H1 (cell line): ENCODE data around the gene CROCC2. TPM values are rescaled to one million over a fixed set of nuclear protein-coding genes. Genes with fewer than 3 reads are reported as not detected.

Experiments used
- CTCF ChIA-PET: fragments of 300-600 bp; sonication (Branson Sonifier 250); formaldehyde crosslinking; loops from one replicate; lab custom pipeline; 2021; ENCODE audit not compliant: partially characterized antibody; lab: Charles Lee
- POLR2A ChIA-PET: fragments of 300-600 bp; sonication (Branson Sonifier 250); formaldehyde crosslinking; loops from one replicate; lab custom pipeline; 2021; ENCODE audit warnings: inconsistent platforms; ENCODE audit not compliant: partially characterized antibody; lab: Charles Lee
- DNase-seq, 2 experiments: peaks; one replicate each; pipeline versions ENCODE4 v3.0.0 to v3.0.0-alpha.2; 2010 to 2022; ENCODE audit warnings: low spot score in 2 of 2, low read depth in 1 of 2, mixed read lengths in 1 of 2
- FAIRE-seq: peaks from 2 replicates; lab custom pipeline; 2011; peaks lifted over from hg19 to GRCh38; lab: Jason Lieb, UNC
- H2AFZ ChIP-seq: 2 replicates; pipeline ENCODE4 v1.8.1; 2012; ENCODE audit warnings: low read length, inconsistent platforms
- H2AK5ac ChIP-seq: 2 replicates; pipeline ENCODE4 v1.6.1; 2013; ENCODE audit warnings: low read depth, low read length
- H2BK120ac ChIP-seq: replicated peaks from 2 replicates; pipeline ENCODE3; 2013; ENCODE audit warnings: low read depth, low read length, inconsistent platforms
- H2BK12ac ChIP-seq: 2 replicates; pipeline ENCODE4 v1.6.1; 2013; ENCODE audit warnings: low read depth, low read length
- H2BK15ac ChIP-seq: 2 replicates; pipeline ENCODE4 v1.6.1; 2013; ENCODE audit warnings: low read length
- H2BK20ac ChIP-seq: 2 replicates; pipeline ENCODE4 v1.6.1; 2013; ENCODE audit warnings: low read length
- H2BK5ac ChIP-seq: 2 replicates; pipeline ENCODE4 v1.6.1; 2013; ENCODE audit warnings: low read depth, low read length
- H3K14ac ChIP-seq: 2 replicates; pipeline ENCODE4 v1.6.1; 2013; ENCODE audit warnings: inconsistent platforms; ENCODE audit not compliant: insufficient read length
- H3K18ac ChIP-seq: 2 replicates; pipeline ENCODE4 v1.6.1; 2013; ENCODE audit warnings: low read length; ENCODE audit errors: extremely low read depth
- H3K23ac ChIP-seq: 2 replicates; pipeline ENCODE4 v1.6.1; 2013; ENCODE audit warnings: inconsistent platforms; ENCODE audit not compliant: insufficient read length
- H3K23me2 ChIP-seq: 2 replicates; pipeline ENCODE4 v1.6.1; 2013; ENCODE audit warnings: low read depth, low read length
- H3K27ac ChIP-seq: 2 replicates; pipeline ENCODE4 v1.6.1; 2011; ENCODE audit warnings: low read depth, low read length, inconsistent platforms
- H3K27me3 ChIP-seq, 4 experiments: replicated peaks in 1 of 4; 1 replicate in 1 of 4; 2 replicates in 3 of 4; pipeline versions ENCODE4 v1.6.1 to v1.8.1; 2011 to 2013; ENCODE audit warnings: low read length in 3 of 4, mild to moderate bottlenecking in 3 of 4, inconsistent platforms in 2 of 4, mixed read lengths in 2 of 4, moderate library complexity in 1 of 4; ENCODE audit not compliant: control insufficient read depth in 3 of 4, insufficient read depth in 3 of 4; ENCODE audit errors: extremely low read depth in 1 of 4
- H3K36me3 ChIP-seq, 4 experiments: 2 replicates each; pipeline versions ENCODE4 v1.6.1 to v1.8.1; 2011 to 2013; ENCODE audit warnings: mild to moderate bottlenecking in 4 of 4, low read length in 3 of 4, moderate library complexity in 2 of 4, control low read depth in 1 of 4, inconsistent platforms in 1 of 4; ENCODE audit not compliant: insufficient read depth in 4 of 4, control insufficient read depth in 2 of 4
- H3K4ac ChIP-seq: replicated peaks from 2 replicates; pipeline ENCODE3; 2013; ENCODE audit warnings: low read length, low read depth, mixed read lengths, inconsistent platforms; ENCODE audit not compliant: insufficient read length
- H3K4me1 ChIP-seq, 4 experiments: replicated peaks in 1 of 4; 1 replicate in 1 of 4; 2 replicates in 3 of 4; pipeline versions ENCODE4 v1.6.1 to v1.8.1; 2011 to 2013; ENCODE audit warnings: low read length in 3 of 4, inconsistent platforms in 2 of 4, mixed read lengths in 1 of 4; ENCODE audit not compliant: insufficient read depth in 4 of 4, control insufficient read depth in 3 of 4
- H3K4me2 ChIP-seq, 2 experiments: 2 replicates each; pipeline versions ENCODE4 v1.6.1 to v1.8.1; 2011 to 2013; ENCODE audit warnings: low read depth in 2 of 2, low read length in 2 of 2, control low read depth in 1 of 2, inconsistent platforms in 1 of 2, mild to moderate bottlenecking in 1 of 2; ENCODE audit not compliant: insufficient read depth in 1 of 2
- H3K4me3 ChIP-seq, 4 experiments: fragments of 200-600, 300-600 bp in 1 of 4; sonication (generic), shearing (Covaris generic), sonication (Bioruptor Twin) in 1 of 4; 2 replicates each; pipeline versions ENCODE4 v1.5.1 to v1.8.1; 2011 to 2016; ENCODE audit warnings: low read length in 4 of 4, low read depth in 3 of 4, control low read depth in 2 of 4, inconsistent platforms in 2 of 4, mild to moderate bottlenecking in 2 of 4, mixed read lengths in 1 of 4, moderate library complexity in 1 of 4; ENCODE audit not compliant: insufficient read depth in 2 of 4; ENCODE audit errors: extremely low read depth in 1 of 4
- H3K56ac ChIP-seq: replicated peaks from 2 replicates; pipeline ENCODE3; 2013; ENCODE audit warnings: low read depth, mild to moderate bottlenecking, mixed read lengths, low read length, inconsistent platforms; ENCODE audit not compliant: insufficient read length
- H3K79me1 ChIP-seq: 2 replicates; pipeline ENCODE4 v1.6.1; 2013; ENCODE audit warnings: low read depth, low read length, control low read depth
- H3K79me2 ChIP-seq, 2 experiments: 2 replicates each; pipeline versions ENCODE4 v1.6.1 to v1.8.1; 2012 to 2013; ENCODE audit warnings: low read length in 2 of 2, mild to moderate bottlenecking in 2 of 2, inconsistent platforms in 1 of 2; ENCODE audit not compliant: insufficient read depth in 2 of 2, control insufficient read depth in 1 of 2
- H3K9ac ChIP-seq, 4 experiments: replicated peaks in 1 of 4; 1 replicate in 1 of 4; 2 replicates in 3 of 4; pipeline versions ENCODE4 v1.6.1 to v1.8.1; 2011 to 2013; ENCODE audit warnings: low read depth in 3 of 4, low read length in 3 of 4, control low read depth in 2 of 4, mild to moderate bottlenecking in 2 of 4, moderate library complexity in 2 of 4, inconsistent platforms in 1 of 4; ENCODE audit errors: extremely low read depth in 1 of 4
- H3K9me3 ChIP-seq, 2 experiments: 2 replicates each; pipeline versions ENCODE4 v1.6.1 to v1.8.1; 2012 to 2013; ENCODE audit warnings: mild to moderate bottlenecking in 2 of 2, moderate library complexity in 2 of 2, control low read depth in 1 of 2, inconsistent platforms in 1 of 2, low read depth in 1 of 2, low read length in 1 of 2, mixed read lengths in 1 of 2; ENCODE audit not compliant: insufficient read depth in 2 of 2
- H4K20me1 ChIP-seq, 2 experiments: replicated peaks in 1 of 2; 2 replicates each; pipeline versions ENCODE3 to v1.8.1; 2011 to 2013; ENCODE audit warnings: inconsistent platforms in 2 of 2, low read length in 2 of 2, mild to moderate bottlenecking in 1 of 2; ENCODE audit not compliant: insufficient read depth in 2 of 2, control insufficient read depth in 1 of 2
- H4K5ac ChIP-seq: 2 replicates; pipeline ENCODE4 v1.6.1; 2013; ENCODE audit warnings: low read length, low read depth, mixed read lengths, inconsistent platforms; ENCODE audit not compliant: insufficient read length
- H4K8ac ChIP-seq: 2 replicates; pipeline ENCODE4 v1.8.0; 2013; ENCODE audit warnings: mild to moderate bottlenecking, moderate library complexity, low read length, inconsistent platforms; ENCODE audit not compliant: insufficient read depth; ENCODE audit errors: extremely low read depth
- H4K91ac ChIP-seq: replicated peaks from 2 replicates; pipeline ENCODE3; 2013; ENCODE audit warnings: low read length, mixed read lengths, inconsistent platforms; ENCODE audit not compliant: insufficient read length
- PHF8 ChIP-seq: fragments of 200-600 bp; sonication (generic); conservative IDR thresholded peaks from 2 replicates; pipeline ENCODE4 v1.7.1; 2012; ENCODE audit warnings: low read depth, mild to moderate bottlenecking, inconsistent platforms, low read length, moderate library complexity
- WGBS, 2 experiments: shearing (Covaris generic) in 1 of 2; methylation state at CpG; one replicate each; pipeline versions ENCODE4 v1.1.6 to v1.1.7; 2013 to 2015; ENCODE audit warnings: low lambda C conversion rate in 2 of 2, mixed read lengths in 2 of 2, inconsistent platforms in 1 of 2, low coverage in 1 of 2, missing lambda C conversion rate in 1 of 2; ENCODE audit not compliant: insufficient replicate concordance in 2 of 2, insufficient coverage in 1 of 2, insufficient read length in 1 of 2; ENCODE audit errors: extremely low coverage in 1 of 2, missing lambda C conversion rate in 1 of 2; 5-methylcytosine and 5-hydroxymethylcytosine counted together
- polyA plus RNA-seq, 7 experiments: library from polyadenylated mRNA; depleted of rRNA in 3 of 7; stranded (reverse) in 5 of 7; unstranded in 2 of 7; fragments of >200 nt in 5 of 7; fragments of 200-250 nt in 2 of 7; gene quantifications; 1 replicate in 5 of 7; 2 replicates in 1 of 7; 4 replicates in 1 of 7; pipeline versions ENCODE4 v1.2.1 to v1.2.3, GENCODE V29; 2011 to 2013; ENCODE audit warnings: missing spikeins in 2 of 7, mixed read lengths in 2 of 7
- total RNA-seq: library from RNA; stranded (reverse); fragmentation: NEBNext Ultra II Directional; extraction: Animal tissue kit (Norgen Biotek cat#: 25700); gene quantifications from 2 replicates; pipeline ENCODE4 v1.2.1, GENCODE V29; 2021

The CROCC2 gene
- total and polyA plus RNA-seq, 2 of the 8 experiments (the other 6 are each of a cell fraction or from before 2014, with no cell fraction given): not detected

DNA sequence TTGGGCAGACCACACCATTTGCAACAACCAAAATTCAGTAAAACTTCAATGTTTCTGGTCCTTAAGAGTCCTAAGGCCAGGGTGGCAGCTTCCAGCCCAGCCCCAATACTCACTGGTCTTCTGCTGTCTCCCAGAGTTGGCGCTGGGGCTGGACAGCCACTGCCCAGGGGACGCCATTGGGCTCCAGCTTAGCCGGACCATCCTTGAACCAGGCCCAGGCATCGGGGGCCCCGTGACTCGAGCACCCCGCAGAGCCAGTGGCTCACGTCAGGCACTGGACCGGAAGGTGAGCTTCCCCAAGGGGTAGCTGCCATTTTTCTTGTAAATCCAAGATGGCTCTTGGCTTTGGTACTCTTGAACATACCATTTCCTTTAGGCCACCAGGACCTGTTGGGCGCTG lies 114.1 kb downstream of the CROCC2 start:
- no peak for TF ChIP-seq PHF8
- TF ChIP-seq, all 59 proteins: peak for 0
- Histone ChIP-seq H3K23ac (no peak overlapping the region), H3K4ac (no peak overlapping the region), H2BK12ac (no peak overlapping the region), H4K91ac (no peak overlapping the region), H3K9me3 (peaks cover 7 to 10% of the 10 kb centered on the region in 2 experiments; a peak in 2 of 4 replicates), H3K4me2 (no peak overlapping the region), H2BK5ac (no peak overlapping the region), H3K79me1 (no peaks in the 10 kb centered on the region), H3K4me1 (no peaks in the 10 kb centered on the region; a peak in 1 of 7 replicates), H2BK120ac (no peak overlapping the region), H3K79me2 (no peaks in the 10 kb centered on the region), H4K5ac (no peak overlapping the region), H4K20me1 (no peaks in the 10 kb centered on the region), H3K18ac (no peak overlapping the region), H3K23me2 (no peaks in the 10 kb centered on the region), H3K27me3 (no peaks in the 10 kb centered on the region), H2BK20ac (no peak overlapping the region), H3K14ac (no peak overlapping the region), H2BK15ac (no peak overlapping the region), H3K56ac (no peak overlapping the region), H2AK5ac (no peak overlapping the region), H3K27ac (no peak overlapping the region), H3K36me3 (no peaks in the 10 kb centered on the region), H3K4me3 (no peak overlapping the region), H3K9ac (no peak overlapping the region), H4K8ac (no peak overlapping the region), H2AFZ (no peak overlapping the region)
- CTCF ChIA-PET: interaction anchor here (1.1 kb wide), 1 partner anchor 9 kb away, joined by 3 read pairs; no protein-coding TSS in a partner anchor
- POLR2A ChIA-PET: no interaction called here
- FAIRE-seq: no peak
- 90% methylated on average over 10 of the region's 10 CpGs; no CpG with 5 or more reads in 1 of the 2 experiments for WGBS, 2 experiments
- no peak for DNase-seq
